Glomerular endothelial cell (primary cell): ENCODE measurements around the gene CST11. TPM values are rescaled to one million over a fixed set of nuclear protein-coding genes. Genes with fewer than 3 reads are reported as not detected.
"Not testable (repeated sequence)": the region's sequence is repeated elsewhere in the genome, so short reads cannot be mapped to it uniquely, and the experiment has no call there.

ENCODE experiments used
- DNase-seq: peaks from one replicate; pipeline ENCODE4 v3.0.0-alpha.2; 2011; ENCODE audit warnings: low read depth, low spot score; ENCODE audit errors: extremely low read depth
- total RNA-seq: library from RNA; depleted of rRNA; stranded (reverse); fragments of >200 nt; gene quantifications from 2 replicates; pipeline ENCODE4 v1.2.3, GENCODE V29; 2015

The CST11 gene, protein sequence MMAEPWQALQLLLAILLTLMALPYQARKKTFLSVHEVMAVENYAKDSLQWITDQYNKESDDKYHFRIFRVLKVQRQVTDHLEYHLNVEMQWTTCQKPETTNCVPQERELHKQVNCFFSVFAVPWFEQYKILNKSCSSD
- total RNA-seq: not detected in 2 replicates

DNA sequence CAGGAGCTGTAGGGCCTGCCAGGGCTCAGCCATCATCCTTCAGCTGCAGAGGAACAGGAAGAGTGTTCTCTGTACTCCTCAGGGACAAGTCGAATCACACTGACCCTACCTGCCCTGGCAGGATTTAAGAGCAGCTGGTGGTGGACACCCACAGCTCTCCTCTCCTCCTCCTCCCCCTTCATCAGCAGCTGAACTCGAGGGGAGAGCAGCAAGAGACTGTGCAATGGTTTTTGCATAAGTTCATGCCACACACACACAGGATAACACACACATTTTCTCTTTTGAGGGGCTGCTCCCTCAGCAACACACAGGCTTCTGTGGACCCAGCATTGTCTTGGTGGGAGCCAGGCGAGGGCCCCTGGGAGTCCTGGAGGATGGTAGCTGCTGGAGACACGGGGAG lies at the start of gene CST11:
Gene CST11, minus strand, starts transcription at position 101 of the 400 bp plus-strand sequence. Its CDS starts 65 bp downstream, at position 36.
- DNase-seq: no peak

DNA sequence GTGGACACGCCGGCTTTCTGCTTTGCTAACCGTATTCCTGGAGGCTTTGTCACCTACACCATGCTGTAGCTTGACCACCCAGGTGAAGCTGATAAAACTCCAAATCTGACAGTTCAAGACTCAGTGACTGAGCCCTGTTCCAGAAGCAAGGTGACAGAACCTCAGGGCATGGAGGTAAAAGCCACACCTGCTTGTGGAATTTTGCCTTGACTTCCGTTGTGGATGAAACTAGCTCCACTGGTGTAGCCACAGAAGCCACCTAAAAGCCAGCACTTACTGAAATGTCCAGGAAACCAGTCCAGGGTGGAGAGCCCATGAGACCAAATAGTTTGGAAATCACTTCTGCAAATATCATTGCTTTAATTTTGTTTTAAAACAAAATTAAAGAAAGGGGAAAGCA lies 49.2 kb upstream of the CST11 start:
- no peak for DNase-seq

DNA sequence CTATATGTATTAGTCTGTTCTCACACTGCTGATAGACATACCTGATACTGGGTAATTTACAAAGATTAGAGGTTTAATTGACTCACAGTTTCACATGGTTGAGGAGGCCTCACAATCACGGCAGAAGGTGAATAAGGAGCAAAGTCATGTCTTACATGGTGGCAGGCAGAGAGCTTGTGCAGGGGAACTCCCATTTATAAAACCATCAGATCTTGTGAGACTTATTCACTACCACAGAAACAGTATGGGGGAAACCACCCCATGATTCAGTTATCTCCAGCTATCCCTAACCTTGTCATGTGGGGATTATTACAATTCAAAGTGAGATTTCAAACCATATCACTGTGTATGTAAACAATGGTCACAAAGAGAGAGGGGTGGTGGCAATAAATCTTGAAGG lies 44.9 kb upstream of the CST11 start:
- DNase-seq: no peak

DNA sequence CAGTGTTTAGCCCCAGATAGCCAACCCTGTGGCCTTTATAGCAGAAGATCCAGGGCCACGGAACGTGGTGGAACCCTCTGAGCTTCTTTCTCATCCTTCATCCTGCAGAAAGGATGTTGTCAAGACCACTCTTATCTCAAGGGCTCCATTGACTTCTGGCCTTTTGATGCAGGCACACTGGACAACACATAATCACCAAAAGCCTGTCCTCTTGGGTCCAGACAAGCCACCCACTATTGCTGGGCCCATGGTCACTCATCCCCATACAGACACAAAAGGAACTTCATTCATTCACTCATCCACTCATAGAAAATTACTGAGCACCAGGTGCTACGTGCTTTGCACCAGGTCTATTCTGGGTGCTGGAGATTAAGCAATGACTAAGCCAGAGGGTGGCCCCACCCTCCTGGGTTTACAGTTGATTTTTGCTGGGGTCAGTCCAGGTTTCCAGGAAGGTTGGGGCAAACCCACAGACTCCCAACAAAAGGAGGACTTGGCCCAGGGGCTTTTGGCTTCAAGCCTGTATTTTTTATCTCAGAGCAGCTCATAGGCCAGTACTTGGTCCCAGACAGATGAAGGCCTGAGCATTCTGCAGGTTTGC lies 40.6 kb upstream of the CST11 start:
- no peak for DNase-seq

DNA sequence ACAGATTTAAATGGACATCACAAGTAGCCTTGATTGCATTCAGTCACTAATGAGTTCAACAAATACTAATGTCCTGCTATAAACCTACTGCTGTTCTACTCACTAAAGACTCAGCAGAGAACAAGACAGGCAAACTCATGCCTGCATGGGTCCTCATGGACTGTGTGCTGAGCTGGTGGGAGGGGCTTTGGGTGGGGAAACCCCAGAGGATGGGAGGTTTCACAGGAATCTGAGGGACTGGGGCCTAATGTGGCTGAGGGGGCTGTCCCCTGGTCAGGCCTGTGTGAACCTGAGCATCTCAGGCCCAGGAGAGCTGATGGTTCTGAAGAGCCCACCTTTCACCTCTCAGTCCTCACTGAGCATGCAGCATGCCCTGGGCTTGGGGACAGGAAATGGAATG lies 39.6 kb upstream of the CST11 start:
- DNase-seq: no peak

DNA sequence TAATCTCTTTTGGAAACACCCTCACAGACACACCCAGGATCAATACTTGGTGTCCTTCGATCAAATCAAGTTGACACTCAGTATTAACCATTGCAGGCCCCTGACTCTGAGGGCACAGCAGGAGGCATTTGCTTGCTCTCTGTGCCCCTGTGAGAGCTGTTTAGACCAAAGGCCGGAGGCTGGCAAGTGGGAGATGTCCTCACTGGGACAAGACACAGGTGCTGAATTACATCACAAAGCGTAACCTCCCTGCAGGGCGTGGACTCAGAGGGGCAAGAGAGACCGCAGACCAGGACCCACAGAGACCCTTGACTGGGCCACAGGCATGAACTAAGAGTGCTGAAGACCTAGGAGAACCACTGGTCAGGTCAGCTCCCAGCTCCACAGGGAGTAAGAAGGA lies 38.1 kb upstream of the CST11 start, which contains the start of gene CST8:
Gene CST8, plus strand, starts transcription at position 301 of the 400 bp plus-strand sequence. CDS start 551 bp downstream, outside the sequence.
- DNase-seq: no peak

DNA sequence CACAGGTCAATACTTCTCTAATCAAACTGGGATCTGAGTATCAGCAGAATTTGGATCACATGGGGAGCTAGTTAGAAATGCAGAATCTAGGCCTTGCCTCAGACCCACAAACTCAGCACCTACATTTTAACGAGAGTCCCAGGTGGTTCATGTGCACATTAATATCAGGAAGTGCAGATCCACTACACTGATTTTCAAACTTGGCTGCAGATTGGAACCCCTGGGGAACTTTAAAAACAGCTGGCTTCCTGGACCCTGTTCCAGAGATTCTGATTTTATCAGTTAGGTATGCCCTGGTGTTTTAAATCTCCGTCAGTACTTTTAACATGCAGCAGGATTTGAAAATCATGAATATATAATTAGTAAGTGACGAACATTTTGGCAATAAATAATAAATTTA lies 36.3 kb upstream of the CST11 start:
- no peak for DNase-seq

DNA sequence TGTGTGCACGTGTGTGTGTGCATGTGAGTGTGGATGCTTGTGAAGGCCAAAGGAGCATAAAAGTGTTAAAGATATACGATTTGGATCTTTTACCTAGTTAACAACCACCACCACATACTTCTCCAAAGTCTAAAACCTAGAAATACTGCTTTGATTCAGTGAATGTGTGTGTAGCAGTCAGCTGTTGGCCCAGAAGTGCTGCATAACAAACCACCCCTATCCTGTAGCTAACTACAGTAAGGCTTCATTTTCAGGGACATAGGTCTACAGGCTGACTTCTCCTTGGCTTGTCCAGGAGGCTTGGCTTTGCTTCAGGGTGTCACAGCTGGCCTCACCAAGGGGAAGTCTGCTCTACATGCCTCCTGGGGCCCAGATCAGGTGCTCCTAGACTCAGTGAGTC lies 35.8 kb upstream of the CST11 start:
- DNase-seq: no peak

DNA sequence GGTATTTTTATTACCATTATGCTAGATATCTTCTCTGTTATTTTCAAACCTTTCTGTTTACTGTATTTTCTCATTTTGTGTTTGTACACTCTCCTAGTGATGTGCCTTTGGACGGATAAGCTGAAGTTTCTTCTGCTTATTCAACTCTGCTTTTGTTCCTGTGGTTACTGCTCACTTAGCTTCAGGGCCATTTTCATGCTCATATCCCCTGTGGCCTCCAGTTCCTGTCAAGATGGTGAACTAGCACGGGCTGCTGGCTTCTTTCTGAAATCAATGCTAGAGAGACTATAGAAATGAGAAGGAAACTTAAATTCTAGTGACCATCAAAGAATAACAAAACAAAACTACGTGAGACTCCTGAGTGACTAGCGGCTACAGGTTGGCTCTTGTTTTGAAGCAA lies 31.4 kb upstream of the CST11 start:
- no peak for DNase-seq

DNA sequence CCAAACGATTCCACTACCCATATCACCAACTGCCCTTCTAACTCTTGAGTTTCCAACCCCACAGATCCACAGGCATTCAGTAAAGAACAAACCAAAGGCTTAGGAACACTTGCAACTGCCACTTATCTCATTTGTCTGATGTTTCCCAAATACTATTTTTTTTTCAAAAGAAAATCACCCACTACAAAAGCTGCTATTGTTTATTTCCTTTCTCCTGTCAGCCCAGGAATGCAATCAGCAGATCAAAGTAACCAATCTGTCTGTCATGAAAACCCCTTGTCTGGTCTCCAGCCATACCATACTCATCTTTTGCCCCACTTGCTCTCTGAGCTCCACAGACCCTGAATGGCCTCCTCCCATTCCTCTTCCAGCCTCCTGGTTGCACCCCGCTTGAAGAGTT lies 29.5 kb upstream of the CST11 start:
- DNase-seq: no peak

DNA sequence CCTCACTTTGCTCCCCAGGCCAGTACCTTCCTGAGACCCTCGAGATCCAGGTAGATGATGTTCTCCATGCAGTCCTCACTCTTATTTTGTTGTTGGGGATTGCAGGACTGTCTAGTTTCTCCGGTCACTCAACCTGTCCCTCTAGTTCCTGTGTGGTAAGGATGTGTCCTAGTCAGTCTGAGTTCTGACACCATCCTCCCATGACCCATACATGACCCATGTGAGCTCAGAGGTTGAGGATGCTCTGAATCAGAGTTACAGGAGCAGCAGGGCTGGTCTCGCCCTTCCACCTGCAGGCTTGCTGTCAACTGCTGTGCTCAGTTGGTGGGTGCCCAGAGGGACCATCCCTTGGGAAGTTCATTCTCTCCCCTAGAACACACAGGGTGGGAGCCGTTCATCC lies 26.4 kb upstream of the CST11 start:
- DNase-seq: no peak

DNA sequence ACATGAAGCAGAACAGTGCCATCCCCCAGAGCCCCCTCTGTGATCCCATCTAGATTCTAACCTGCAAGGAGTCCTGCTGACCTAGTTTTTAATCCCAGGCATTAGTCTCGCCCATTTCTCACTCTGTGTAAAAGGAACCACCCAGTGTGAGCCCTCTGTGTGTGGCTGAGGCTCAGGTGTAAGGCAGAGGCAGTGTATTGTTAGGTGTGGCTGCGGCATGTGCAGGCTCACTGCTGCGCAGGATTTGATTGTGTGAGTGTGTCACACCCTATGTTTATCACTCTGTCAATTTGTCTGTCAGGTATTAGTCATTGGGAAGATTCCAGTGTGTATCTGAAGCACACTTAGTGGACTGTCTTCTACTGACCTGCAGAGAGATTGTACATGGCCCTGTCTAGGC lies 24.5 kb upstream of the CST11 start:
- DNase-seq: no peak

DNA sequence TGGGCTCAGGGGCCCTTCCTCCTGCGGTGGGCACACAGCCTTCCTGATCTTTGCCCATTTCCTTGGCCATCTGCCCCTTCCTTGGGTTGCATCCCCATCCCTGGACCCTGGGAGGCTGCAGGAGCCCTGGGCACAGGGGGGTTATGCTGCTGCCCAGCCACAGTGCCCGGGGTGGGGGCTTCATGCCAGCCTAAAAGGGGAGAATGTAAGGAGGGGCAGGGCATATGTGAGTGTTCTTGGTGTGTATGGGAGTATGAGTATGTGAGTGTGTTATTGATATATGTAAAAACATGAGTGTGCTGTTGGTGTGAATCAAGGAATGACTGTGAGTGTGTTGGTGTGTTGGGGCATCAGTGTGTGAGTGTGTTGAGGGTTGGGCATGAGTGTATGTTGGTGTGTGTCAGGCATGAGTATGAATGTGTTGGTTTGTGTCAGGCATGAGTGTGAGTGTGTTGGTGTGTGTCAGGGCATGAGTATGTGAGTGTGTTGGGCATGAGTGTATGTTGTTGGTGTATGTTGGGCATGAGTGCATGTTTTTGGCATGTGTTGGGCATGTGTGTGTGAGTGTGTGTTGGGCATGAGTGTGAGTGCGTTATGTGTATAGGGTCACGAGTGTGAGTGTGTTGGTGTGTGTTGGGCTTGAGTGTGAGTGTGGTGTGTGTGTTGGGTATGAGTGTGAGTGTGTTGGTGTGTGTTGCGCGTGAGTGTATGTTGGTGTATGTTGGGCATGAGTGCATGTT lies 23.5 kb upstream of the CST11 start:
- no peak for DNase-seq

DNA sequence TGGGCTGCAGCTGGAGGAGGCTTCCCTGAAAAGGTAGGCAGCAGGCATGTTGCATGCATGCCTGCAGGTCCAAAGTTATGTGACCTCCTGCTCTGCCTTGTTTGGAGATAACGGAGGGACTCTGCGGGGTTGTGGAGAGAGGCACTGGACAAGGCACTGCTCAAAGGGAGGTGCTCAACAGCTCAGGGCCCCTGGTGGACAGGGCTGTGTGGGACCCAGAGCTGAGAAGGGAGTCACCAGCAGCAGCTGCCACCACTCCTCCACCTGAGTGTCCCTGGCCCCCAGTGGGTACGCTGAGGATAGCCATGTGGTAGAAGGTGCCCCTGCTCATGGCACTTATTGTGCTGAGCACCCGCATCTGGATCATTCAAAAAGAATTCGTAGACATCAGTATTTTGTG lies 22.7 kb upstream of the CST11 start:
- no peak for DNase-seq

DNA sequence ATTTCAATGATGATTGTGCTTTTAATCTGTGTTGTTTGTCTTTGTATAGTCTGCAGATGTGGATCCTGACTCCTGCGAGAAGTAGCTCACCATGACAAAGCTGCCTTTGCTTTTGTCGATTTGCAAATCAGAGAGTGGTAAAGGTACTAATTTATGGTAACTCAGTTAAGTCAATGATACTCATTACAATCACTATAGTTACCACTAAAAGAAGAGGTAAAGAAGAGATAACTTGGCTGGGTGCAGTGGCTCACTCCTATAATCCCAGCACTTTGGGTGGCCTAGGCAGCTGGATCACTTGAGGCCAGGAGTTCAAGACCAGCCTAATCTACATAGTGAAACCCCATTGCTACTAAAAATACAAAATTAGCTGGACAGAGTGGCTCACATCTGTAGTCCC lies 20.6 kb upstream of the CST11 start:
- not testable (repeated sequence) for DNase-seq

DNA sequence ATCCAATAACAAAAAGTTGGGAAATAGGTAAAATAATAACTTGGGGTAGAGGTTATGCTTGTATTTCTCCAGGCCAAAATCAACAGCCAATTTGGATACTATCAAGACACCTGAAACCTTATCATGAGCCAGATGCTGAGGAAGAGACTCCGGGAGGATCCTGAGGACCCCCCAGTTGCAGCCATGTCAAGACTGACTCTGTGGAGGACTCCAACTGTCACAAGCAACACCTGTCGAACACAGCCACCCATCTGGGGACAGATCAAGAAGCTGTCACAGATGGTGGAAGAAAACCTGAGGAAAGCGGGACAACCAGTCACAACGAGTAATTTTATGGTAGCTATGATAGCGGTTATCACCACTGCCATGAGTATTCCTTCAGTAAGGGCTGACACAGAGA lies 19.6 kb upstream of the CST11 start:
- not testable (repeated sequence) for DNase-seq

DNA sequence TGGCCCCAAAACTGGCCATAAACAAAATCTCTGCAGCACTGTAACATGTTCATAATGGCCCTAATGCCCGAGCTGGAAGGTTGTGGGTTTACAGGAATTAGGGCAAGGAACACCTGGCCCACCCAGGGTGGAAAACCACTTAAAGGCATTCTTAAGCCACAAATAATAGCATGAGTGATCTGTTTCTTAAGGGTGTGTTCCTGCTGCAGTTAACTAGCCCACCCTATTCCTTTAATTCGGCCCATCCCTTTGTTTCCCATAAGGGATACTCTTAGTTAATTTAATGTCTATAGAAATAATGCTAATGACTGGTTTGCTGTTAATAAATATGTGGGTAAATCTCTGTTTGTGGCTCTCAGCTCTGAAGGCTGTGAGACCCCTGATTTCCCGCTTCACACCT lies 14.3 kb upstream of the CST11 start:
- not testable (repeated sequence) for DNase-seq

DNA sequence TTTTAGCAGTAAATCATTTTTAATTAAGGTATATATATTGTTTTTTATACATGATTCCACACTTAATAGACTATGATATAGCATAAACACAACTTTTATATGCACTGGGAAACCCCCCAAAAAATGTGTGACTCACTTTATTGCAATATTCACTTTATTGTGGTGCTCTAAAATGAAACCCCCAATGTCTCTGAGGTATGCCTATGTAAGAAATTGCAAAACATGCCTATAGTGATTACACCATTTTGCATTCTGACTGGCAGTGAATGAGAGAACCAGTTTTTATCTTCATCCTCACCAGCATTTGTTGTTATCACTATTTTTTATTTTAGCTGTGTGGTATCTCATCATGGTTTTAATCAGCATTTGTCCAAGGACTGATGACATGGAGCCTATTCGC lies 8.5 kb upstream of the CST11 start:
- DNase-seq: no peak

DNA sequence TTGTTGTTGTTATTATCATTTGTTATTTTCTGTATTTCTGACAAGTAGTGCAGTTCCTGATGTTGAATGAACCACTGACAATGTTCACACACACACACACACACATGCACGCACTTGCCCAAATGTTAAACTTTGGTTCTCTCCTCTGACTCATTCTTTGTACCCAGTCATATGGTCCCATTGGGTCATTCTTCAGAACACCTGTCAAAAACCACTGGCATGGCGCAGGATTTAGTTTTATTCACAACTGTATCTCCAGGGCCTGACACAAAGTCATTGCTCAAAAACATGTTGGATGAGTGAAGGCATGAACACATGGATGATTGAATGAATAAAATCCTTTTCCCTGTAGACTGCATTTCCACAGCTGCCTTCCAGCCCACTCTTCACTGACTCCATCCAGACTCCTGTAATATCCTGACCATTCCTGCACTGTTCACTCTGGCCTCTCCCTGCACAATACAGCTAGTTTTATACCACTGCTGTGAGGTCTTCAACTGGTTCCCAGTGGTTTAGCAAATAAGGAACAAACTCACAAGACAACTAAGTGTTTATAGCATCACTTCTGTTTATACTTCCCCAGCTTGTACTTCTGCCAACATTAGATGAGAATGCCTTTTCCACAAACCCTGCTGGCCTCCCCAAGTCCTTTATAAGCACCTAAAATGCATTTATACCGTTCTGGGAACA lies 6.9 kb upstream of the CST11 start:
- DNase-seq: no peak

DNA sequence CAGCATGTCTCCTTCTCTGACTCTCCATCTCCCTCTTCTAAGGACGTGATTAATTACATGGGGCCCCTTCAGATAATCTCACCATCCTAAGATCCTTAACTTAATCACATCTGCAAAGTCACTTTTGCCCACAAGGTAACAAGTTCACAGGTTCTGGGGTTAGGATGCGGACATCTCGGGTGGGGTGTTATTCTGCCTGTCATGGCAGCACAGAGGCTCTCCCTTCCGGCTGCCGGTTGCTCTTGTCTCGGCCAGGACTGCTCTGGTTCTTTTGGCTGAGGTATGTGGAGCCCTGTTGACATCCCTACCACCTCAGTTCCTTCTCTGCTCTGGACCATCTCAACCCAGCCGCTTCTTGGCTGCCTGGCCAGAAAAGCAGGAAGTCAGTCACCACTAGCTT lies 4.2 kb upstream of the CST11 start:
- no peak for DNase-seq

DNA sequence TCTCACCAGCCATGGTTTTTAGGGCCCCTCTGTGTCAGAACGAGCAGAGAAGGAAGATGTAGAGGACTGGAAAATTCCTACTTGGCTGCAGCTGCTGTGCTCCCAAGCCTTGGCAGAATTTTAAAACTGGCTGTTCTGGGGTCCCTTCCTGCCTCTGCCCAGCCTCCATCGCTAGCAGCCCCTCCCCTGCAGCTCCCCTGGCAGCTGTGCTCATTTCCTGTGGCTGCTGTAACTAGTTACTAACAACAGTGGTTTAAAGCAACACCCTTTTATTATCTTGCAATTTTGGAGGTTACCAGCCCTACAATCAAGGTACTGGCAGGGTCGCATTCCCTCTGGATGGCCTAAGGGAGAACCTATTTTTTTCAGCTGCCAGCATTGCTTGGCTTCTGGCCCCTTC lies 3.7 kb upstream of the CST11 start:
- DNase-seq: no peak

DNA sequence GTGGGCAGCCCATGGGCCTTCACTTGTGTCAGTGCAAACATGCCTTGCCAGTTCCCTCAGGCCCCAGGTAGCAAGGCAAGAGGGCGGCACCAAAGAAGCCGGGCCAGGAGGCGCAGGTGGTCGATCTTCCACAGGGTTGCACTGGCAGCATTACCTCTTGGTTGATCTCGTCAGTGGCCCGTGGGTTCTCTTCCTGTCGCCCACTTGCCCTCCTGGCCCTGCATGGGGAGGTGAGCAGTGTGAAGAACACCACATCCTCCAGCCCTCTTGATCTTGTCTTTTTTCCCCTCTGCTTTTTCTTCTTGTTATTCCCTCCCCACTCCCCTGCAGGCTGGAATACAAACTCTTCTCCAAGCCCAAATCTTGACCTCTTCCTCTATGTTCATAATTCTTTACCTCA lies 3.0 kb upstream of the CST11 start:
- no peak for DNase-seq
